ENCODE data around the gene FCRL6. TPM values are rescaled to one million over a fixed set of nuclear protein-coding genes. Genes with fewer than 3 reads are reported as not detected.

The FCRL6 gene
- total RNA-seq, 1 donor from 2014 or later = not detected

DNA sequence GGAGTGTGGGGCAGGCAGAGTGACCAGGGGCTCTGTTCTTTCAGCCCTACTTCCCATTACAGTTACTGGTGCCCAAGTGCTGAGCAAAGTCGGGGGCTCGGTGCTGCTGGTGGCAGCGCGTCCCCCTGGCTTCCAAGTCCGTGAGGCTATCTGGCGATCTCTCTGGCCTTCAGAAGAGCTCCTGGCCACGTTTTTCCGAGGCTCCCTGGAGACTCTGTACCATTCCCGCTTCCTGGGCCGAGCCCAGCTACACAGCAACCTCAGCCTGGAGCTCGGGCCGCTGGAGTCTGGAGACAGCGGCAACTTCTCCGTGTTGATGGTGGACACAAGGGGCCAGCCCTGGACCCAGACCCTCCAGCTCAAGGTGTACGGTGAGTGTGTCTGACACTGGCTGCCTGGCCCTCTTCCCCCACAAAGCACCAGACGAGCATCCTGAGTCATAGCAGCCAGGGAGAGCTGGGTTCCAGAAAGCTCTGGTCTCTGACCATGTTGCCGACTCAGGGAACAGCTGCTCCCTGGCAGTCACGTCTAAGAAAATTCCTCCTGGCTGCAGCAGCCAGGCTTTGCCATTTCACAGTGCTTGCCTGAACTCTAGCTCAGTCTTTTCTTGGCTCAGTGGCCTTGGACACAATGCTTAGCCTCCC, 27.8 kb downstream of the FCRL6 start:
- Mint-ChIP-seq H3K4me3 (ENCODE audit: unreplicated experiment) (peak overlapping the region; percentile 16), H3K27me3 (ENCODE audit: low read depth, unreplicated experiment) (peaks cover 2% of the 10 kb centered on the region), H3K27ac (ENCODE audit: unreplicated experiment) (peak overlapping the region; percentile 88), H3K9me3 (ENCODE audit: unreplicated experiment) (no peaks in the 10 kb centered on the region), H3K36me3 (ENCODE audit: low read depth, unreplicated experiment) (no peaks in the 10 kb centered on the region), H3K4me1 (ENCODE audit: low read depth, unreplicated experiment) (peaks cover 53% of the 10 kb centered on the region)
- peak overlapping the region; percentile 24 for H2AFZ ChIP-seq (ENCODE audit: low read depth, low read length)
- DNase-seq (ENCODE audit: low read depth) (peak; percentile 69), FAIRE-seq (peak; percentile 52)
- no peaks in the 10 kb centered on the region for H3K9me3 ChIP-seq (ENCODE audit: insufficient read depth, low read depth, low read length)
- no peak overlapping the region for H3K9ac ChIP-seq (ENCODE audit: low read length)
- H3K27ac ChIP-seq (ENCODE audit: low read depth, low read length) = no peak overlapping the region
- peaks cover 3% of the 10 kb centered on the region for H3K4me1 ChIP-seq (ENCODE audit: insufficient read depth, low read length)
- H3K36me3 ChIP-seq (ENCODE audit: insufficient read depth, low read length) = no peaks in the 10 kb centered on the region
- no peaks in the 10 kb centered on the region for H4K20me1 ChIP-seq (ENCODE audit: insufficient read depth, low read length)
- TF ChIP-seq EZH2 (IDR thresholded peaks at IDR 0.05; ENCODE audit: insufficient read depth, low read length) = no peak
- TF ChIP-seq, protein P1, sequence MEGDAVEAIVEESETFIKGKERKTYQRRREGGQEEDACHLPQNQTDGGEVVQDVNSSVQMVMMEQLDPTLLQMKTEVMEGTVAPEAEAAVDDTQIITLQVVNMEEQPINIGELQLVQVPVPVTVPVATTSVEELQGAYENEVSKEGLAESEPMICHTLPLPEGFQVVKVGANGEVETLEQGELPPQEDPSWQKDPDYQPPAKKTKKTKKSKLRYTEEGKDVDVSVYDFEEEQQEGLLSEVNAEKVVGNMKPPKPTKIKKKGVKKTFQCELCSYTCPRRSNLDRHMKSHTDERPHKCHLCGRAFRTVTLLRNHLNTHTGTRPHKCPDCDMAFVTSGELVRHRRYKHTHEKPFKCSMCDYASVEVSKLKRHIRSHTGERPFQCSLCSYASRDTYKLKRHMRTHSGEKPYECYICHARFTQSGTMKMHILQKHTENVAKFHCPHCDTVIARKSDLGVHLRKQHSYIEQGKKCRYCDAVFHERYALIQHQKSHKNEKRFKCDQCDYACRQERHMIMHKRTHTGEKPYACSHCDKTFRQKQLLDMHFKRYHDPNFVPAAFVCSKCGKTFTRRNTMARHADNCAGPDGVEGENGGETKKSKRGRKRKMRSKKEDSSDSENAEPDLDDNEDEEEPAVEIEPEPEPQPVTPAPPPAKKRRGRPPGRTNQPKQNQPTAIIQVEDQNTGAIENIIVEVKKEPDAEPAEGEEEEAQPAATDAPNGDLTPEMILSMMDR (IDR thresholded peaks at IDR 0.05; ENCODE audit: insufficient read depth, low read depth, low read length) = no peak
- H3K4me3 ChIP-seq (ENCODE audit: insufficient read depth, low read depth, low read length) = no peak overlapping the region
- H3K4me2 ChIP-seq (ENCODE audit: low read length) = no peak overlapping the region
- H3K79me2 ChIP-seq (ENCODE audit: insufficient read depth, low read length) = no peaks in the 10 kb centered on the region
- no peaks in the 10 kb centered on the region for H3K27me3 ChIP-seq (ENCODE audit: insufficient read depth, low read length)

DNA sequence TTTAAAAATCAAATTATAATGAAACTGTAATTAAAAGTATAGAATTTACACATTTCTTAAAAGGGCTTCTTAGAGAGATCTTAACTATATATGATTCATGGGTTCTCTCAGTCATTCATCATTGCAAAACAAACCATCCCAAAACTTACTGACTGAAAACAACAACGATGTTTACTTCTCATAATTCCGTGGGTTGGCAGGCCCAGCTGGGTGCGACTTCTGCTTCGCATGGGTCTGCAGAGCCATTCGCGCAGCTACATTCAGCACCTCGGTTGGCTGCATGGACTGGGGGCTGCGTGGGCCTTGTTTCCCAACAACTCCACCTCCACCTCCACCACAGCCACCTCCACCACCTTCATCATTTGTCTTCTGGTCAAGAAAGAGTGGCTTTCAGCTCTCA, 28.6 kb downstream of the FCRL6 start:
- Histone ChIP-seq H3K4me2 (ENCODE audit: low read length) (no peak overlapping the region), H3K27ac (ENCODE audit: low read depth, low read length) (no peak overlapping the region), H2AFZ (ENCODE audit: low read depth, low read length) (no peak overlapping the region), H3K36me3 (ENCODE audit: insufficient read depth, low read length) (no peaks in the 10 kb centered on the region), H3K79me2 (ENCODE audit: insufficient read depth, low read length) (no peaks in the 10 kb centered on the region), H3K4me1 (ENCODE audit: insufficient read depth, low read length) (peaks cover 3% of the 10 kb centered on the region), H3K27me3 (ENCODE audit: insufficient read depth, low read length) (no peaks in the 10 kb centered on the region), H3K4me3 (ENCODE audit: insufficient read depth, low read depth, low read length) (no peak overlapping the region), H3K9me3 (ENCODE audit: insufficient read depth, low read depth, low read length) (no peaks in the 10 kb centered on the region), H4K20me1 (ENCODE audit: insufficient read depth, low read length) (no peaks in the 10 kb centered on the region), H3K9ac (ENCODE audit: low read length) (no peak overlapping the region)
- Mint-ChIP-seq H3K36me3 (ENCODE audit: low read depth, unreplicated experiment) (no peaks in the 10 kb centered on the region), H3K27ac (ENCODE audit: unreplicated experiment) (peak overlapping the region; percentile 71), H3K9me3 (ENCODE audit: unreplicated experiment) (no peaks in the 10 kb centered on the region), H3K4me3 (ENCODE audit: unreplicated experiment) (no peak overlapping the region), H3K27me3 (ENCODE audit: low read depth, unreplicated experiment) (peaks cover 4% of the 10 kb centered on the region), H3K4me1 (ENCODE audit: low read depth, unreplicated experiment) (peaks cover 46% of the 10 kb centered on the region)
- no peak for TF ChIP-seq EZH2 (IDR thresholded peaks at IDR 0.05; ENCODE audit: insufficient read depth, low read length)
- TF ChIP-seq, protein P1 (IDR thresholded peaks at IDR 0.05; ENCODE audit: insufficient read depth, low read depth, low read length) = no peak
- DNase-seq (ENCODE audit: low read depth) (no peak), FAIRE-seq (no peak)

DNA sequence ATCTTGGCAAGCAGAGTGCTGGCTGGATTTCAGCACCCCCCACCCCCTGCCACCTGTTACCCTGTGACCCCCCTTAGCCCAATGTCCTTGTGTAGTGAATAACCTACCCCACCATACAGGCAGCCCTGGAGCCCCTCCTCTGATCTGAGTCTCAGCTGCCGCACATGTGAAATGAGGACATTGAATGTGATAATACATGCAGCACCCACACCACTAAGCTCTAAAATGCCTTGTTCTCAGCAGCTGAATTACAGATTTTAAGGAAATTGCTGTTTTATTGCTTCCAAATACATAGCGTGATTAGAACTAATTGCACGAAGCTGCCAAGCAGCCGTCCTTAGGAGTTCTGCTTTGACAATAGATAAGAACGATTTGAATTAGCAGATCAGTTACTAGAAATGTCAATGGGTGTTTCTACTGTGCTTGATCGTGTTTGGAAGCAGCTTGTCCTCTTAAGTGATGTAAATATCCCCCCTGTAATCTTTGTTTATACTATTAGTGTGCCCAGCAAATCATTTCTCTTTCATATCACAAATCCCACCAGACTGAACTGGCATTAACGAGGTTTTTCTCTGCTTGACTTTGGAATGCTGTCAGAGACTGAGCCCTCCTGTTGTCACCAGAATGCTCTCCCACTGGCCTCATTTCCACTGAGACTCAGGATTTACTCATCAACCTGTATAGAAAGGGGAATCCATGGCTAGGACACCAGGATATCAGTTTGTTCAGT, 29.4 kb downstream of the FCRL6 start:
- H3K27me3 Mint-ChIP-seq (ENCODE audit: low read depth, unreplicated experiment) = peaks cover 7% of the 10 kb centered on the region
- no peaks in the 10 kb centered on the region for H3K27me3 ChIP-seq (ENCODE audit: insufficient read depth, low read length)

More for the DNA sequence above, 29.4 kb downstream of the FCRL6 start:
- TF ChIP-seq EZH2 (IDR thresholded peaks at IDR 0.05; ENCODE audit: insufficient read depth, low read length) = no peak
- TF ChIP-seq, protein P1 (IDR thresholded peaks at IDR 0.05; ENCODE audit: insufficient read depth, low read depth, low read length) = no peak
- peaks cover 37% of the 10 kb centered on the region for H3K4me1 Mint-ChIP-seq (ENCODE audit: low read depth, unreplicated experiment)
- Histone ChIP-seq H3K4me3 (ENCODE audit: insufficient read depth, low read depth, low read length) (no peak overlapping the region), H3K36me3 (ENCODE audit: insufficient read depth, low read length) (no peaks in the 10 kb centered on the region), H3K79me2 (ENCODE audit: insufficient read depth, low read length) (no peaks in the 10 kb centered on the region), H4K20me1 (ENCODE audit: insufficient read depth, low read length) (no peaks in the 10 kb centered on the region), H3K27ac (ENCODE audit: low read depth, low read length) (no peak overlapping the region), H3K4me2 (ENCODE audit: low read length) (no peak overlapping the region), H2AFZ (ENCODE audit: low read depth, low read length) (no peak overlapping the region), H3K4me1 (ENCODE audit: insufficient read depth, low read length) (peaks cover 3% of the 10 kb centered on the region), H3K9me3 (ENCODE audit: insufficient read depth, low read depth, low read length) (no peaks in the 10 kb centered on the region), H3K9ac (ENCODE audit: low read length) (no peak overlapping the region)
- no peak overlapping the region for H3K27ac Mint-ChIP-seq (ENCODE audit: unreplicated experiment)
- no peaks in the 10 kb centered on the region for H3K9me3 Mint-ChIP-seq (ENCODE audit: unreplicated experiment)
- H3K36me3 Mint-ChIP-seq (ENCODE audit: low read depth, unreplicated experiment) = peaks cover under 1% of the 10 kb centered on the region
- H3K4me3 Mint-ChIP-seq (ENCODE audit: unreplicated experiment) = no peak overlapping the region
- FAIRE-seq = no peak
- no peak for DNase-seq (ENCODE audit: low read depth)

Measured in astrocyte (in vitro differentiated cells and primary cell).